Vagina (tissue), 2 donors: ENCODE results near the gene DGKB.

Source experiments
- CTCF ChIP-seq, 3 experiments: fragments of 450-650 bp in 2 of 3; fragments of 200-600 bp in 1 of 3; sonication (generic) in 1 of 3; IDR thresholded peaks; one replicate each; pipeline ENCODE4 v1.5.1; 2017 to 2019; ENCODE audit warnings: antibody characterized with exemption in 3 of 3, mild to moderate bottlenecking in 2 of 3, moderate library complexity in 2 of 3
- POLR2A ChIP-seq, 2 donors: fragments of 450-650 bp; IDR thresholded peaks; one replicate each; pipeline ENCODE4 v1.6.1; 2017; ENCODE audit warnings: antibody characterized with exemption in 2 of 2, mild to moderate bottlenecking in 2 of 2, moderate library complexity in 2 of 2

- TF ChIP-seq CTCF (IDR thresholded peaks at IDR 0.05): no peak
- no peak for TF ChIP-seq POLR2A (IDR thresholded peaks at IDR 0.05)
Observed at GRCh38 chr7:14776266-14776665, 126.3 kb downstream of the DGKB start.
